GM12874 (cell line): ENCODE data around the gene ACAA1.

Experiments used
- TF ChIP-seq, protein P1 (sequence below): IDR thresholded peaks from 2 replicates; pipeline ENCODE4 v1.5.1; 2011; ENCODE audit warnings: low read depth, mild to moderate bottlenecking, control low read depth, low read length, moderate library complexity; ENCODE audit not compliant: insufficient read depth

Gene ACAA1

DNA sequence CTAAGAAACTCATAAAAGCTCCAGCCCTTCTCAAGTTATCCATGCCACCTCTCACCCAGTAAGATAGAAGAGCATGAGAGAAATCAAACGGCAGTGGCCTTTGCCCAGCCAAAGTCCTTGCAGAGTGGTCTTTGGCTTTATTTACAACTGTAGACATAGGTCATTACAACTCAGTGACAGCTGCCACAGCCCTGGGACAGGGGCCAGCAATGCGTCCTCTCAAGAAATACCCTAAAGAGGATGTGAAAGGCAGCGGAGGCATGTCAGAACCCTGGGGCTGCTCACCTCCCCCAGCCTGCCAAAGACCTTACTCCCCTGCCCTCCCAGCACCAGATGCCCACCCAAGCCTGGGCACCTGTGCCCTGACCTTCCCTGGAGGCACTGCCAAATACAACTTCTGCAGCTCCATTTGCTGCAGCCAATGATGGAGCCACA, 6.3 kb downstream of the ACAA1 start:
- TF ChIP-seq, protein P1, sequence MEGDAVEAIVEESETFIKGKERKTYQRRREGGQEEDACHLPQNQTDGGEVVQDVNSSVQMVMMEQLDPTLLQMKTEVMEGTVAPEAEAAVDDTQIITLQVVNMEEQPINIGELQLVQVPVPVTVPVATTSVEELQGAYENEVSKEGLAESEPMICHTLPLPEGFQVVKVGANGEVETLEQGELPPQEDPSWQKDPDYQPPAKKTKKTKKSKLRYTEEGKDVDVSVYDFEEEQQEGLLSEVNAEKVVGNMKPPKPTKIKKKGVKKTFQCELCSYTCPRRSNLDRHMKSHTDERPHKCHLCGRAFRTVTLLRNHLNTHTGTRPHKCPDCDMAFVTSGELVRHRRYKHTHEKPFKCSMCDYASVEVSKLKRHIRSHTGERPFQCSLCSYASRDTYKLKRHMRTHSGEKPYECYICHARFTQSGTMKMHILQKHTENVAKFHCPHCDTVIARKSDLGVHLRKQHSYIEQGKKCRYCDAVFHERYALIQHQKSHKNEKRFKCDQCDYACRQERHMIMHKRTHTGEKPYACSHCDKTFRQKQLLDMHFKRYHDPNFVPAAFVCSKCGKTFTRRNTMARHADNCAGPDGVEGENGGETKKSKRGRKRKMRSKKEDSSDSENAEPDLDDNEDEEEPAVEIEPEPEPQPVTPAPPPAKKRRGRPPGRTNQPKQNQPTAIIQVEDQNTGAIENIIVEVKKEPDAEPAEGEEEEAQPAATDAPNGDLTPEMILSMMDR: no peak

DNA sequence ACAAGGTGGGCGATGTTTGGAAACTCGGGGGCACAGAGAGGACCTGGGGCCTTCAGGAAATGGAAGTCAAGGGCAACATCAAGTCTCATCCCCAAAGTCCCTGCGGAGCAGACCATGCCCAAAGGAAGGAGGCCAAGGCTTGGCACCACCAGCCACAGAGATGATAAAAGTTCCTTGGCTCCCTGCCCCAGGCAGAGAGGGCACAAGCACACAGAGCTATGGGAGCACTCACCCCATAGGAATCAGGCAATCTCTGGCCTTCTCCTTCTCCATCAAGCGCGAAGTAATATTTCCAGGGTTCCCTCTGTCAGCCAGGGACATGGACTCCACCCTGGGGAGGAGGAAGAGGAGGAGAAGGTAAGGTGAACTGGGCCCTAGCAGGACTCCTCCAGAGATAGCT, 7.9 kb downstream of the ACAA1 start:
- TF ChIP-seq, protein P1: no peak

DNA sequence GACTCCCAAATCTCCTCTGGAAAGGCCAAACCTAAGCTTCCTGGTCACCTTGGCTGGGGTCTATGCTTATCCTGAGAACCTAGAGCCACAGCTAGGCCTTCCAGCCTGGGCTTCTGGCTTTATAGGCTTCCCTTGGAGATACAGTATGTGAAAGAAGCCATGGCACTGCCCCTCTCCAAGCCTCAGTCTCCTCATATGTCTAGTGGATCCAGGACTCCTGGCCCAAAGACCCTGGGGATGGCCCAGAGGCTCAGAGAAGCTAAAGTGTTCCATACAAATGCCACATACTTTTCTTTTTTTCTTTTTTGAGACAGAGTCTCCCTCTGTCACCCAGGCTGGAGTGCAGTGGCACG, 8.6 kb downstream of the ACAA1 start:
- TF ChIP-seq, protein P1: no peak

DNA sequence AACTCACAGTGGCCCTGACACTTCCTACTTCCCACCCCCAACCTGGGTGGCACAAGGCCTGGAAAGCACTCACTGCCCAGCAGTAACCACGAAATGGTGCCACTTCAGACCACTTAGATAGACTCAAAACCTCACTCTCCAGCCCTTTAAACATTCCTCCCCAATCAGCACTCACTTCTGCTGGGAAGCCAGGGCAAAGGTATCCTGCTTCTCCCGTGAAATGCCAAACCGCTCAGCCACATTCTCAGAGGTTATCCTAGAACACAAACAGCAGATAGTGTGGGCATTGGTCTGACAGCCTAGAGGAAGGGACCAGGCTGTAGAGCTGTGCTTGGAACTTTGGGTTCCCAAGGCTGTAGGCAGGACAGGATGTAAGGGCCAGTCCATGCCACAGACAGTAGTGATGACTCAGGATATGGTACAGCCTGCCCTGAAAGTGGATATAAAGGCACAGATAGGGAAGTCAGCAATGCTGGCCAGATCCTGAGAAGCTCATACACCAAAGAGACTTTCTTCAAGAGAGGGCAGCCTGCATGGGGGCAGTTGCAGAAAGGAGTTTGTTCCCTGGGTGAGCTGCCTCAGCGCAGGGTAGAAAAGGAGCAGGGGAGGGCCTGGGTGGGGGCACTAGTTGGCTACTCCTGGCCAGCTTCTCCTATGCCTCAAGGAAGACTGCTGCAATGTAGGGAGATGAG, 9.2 kb downstream of the ACAA1 start:
- TF ChIP-seq, protein P1: no peak

- TF ChIP-seq, protein P1: no peak
These were observed 10.6 kb downstream of the ACAA1 start for GRCh38 chr3:38126121-38126892.

DNA sequence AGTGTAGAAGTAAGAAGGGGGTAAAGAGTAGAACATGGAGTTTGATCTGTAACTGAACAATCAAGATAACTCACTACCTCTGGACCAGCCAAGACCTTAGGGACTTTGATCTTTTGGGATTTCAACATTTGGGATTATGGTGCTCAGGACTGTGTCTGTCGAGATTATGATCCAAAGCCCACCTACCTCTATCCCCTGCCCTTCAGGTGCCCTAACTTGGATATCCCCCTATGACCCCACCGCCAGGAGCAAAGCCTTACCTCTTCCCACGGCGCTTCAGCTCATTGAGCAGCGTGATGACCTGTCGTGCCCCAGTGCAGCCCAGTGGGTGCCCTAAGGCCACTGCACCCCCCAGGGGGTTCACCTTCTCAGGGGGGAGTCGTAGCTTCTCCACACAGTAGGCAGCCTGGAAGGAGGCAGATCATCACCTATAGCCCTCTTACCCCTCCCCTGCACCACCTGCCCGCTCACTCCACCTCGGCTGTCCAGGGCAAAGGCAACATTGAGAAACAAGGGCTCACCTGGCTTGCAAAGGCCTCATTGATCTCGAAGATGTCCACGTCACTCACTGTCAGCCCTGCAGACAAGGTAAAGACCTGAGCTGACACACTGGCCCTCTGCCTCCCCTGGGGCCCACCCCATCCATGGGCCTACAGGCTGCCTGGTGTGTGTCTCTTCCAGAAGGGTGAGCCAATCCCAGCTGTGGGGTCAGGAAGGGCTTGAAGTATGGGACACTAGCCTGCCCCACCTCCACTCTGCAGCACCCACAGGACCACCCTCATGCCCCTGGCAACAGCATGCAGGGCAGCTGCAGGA, 11.4 kb downstream of the ACAA1 start:
- TF ChIP-seq, protein P1: no peak
